RPMI7951 (cell line): ENCODE results near the gene MTMR1. TPM values are rescaled to one million over a fixed set of nuclear protein-coding genes. Genes with fewer than 3 reads are reported as not detected.

Experiments
- DNase-seq: peaks from one replicate; pipeline ENCODE4 v3.0.0-alpha.2; 2012; ENCODE audit warnings: low read depth
- total RNA-seq: library from RNA; depleted of rRNA; stranded (reverse); fragments of >200 nt; shearing (Covaris generic); gene quantifications from 2 replicates; pipeline ENCODE4 v1.2.3, GENCODE V29; 2014; rRNA removed

MTMR1 gene
- total RNA-seq: 7.6 and 8.9 TPM in 2 replicates

GRCh38 chrX:150692831-150693724 is at the start of gene MTMR1:
MTMR1 (plus strand) TSS chrX:150693396; CDS start chrX:150693531, 135 bp downstream.
- DNase-seq: no peak

GRCh38 chrX:150643958-150644357 is 49.2 kb upstream of the MTMR1 start:
- no peak for DNase-seq

GRCh38 chrX:150644422-150644821 is 48.8 kb upstream of the MTMR1 start:
- DNase-seq: no peak

GRCh38 chrX:150647331-150647730 is 45.9 kb upstream of the MTMR1 start:
- DNase-seq: no peak

- DNase-seq: no peak
Measured at GRCh38 chrX:150648296-150648940, 44.8 kb upstream of the MTMR1 start.

GRCh38 chrX:150649096-150649870 is 43.9 kb upstream of the MTMR1 start:
- no peak for DNase-seq

- no peak for DNase-seq
Measured at GRCh38 chrX:150651906-150652305, 41.3 kb upstream of the MTMR1 start.

GRCh38 chrX:150655788-150656187 is 37.4 kb upstream of the MTMR1 start:
- no peak for DNase-seq

- DNase-seq: no peak
Measured at GRCh38 chrX:150663073-150663472, 30.1 kb upstream of the MTMR1 start.

- no peak for DNase-seq
Measured at GRCh38 chrX:150664290-150664689, 28.9 kb upstream of the MTMR1 start.

GRCh38 chrX:150676221-150676620 is 17.0 kb upstream of the MTMR1 start:
- DNase-seq: no peak

GRCh38 chrX:150680974-150681373 is 12.2 kb upstream of the MTMR1 start:
- no peak for DNase-seq

- no peak for DNase-seq
Measured at GRCh38 chrX:150683112-150683511, 10.1 kb upstream of the MTMR1 start.

- DNase-seq: peak; percentile 35
Measured at GRCh38 chrX:150683536-150684146, 9.6 kb upstream of the MTMR1 start.

- peak; percentile 88 for DNase-seq
Measured at GRCh38 chrX:150688911-150689451, 4.2 kb upstream of the MTMR1 start.

- DNase-seq: peak; percentile 92
Measured at GRCh38 chrX:150690126-150690525, 3.1 kb upstream of the MTMR1 start.

GRCh38 chrX:150692296-150692695 is 900 bp upstream of the MTMR1 start:
- DNase-seq: no peak

GRCh38 chrX:150693725-150694574 is 754 bp downstream of the MTMR1 start:
- peak; percentile 73 for DNase-seq

- no peak for DNase-seq
Measured at GRCh38 chrX:150694738-150695410, 1.7 kb downstream of the MTMR1 start.

GRCh38 chrX:150696331-150696730 is 3.1 kb downstream of the MTMR1 start:
- no peak for DNase-seq
